HEK293T (cell line): ENCODE data around the gene MGA.
A peak's percentile ranks its signal among the peaks of the same experiment; 100 is the strongest.

Experiments used
- CTCF ChIA-PET: fragments of 350-600 bp; formaldehyde crosslinking; extraction: SDS; loops from one replicate; lab custom pipeline; 2021; ENCODE audit warnings: antibody characterized with exemption, inconsistent platforms; lab: Yijun Ruan, JAX
- POLR2A ChIA-PET: fragments of 350-600 bp; formaldehyde crosslinking; extraction: SDS; loops from one replicate; lab custom pipeline; 2020; ENCODE audit warnings: antibody characterized with exemption, inconsistent platforms; lab: Yijun Ruan, JAX
- DNase-seq: peaks from one replicate; pipeline ENCODE4 v3.0.0; 2012; ENCODE audit warnings: mixed read lengths; ENCODE audit errors: extremely low spot score
- ARNT ChIP-seq: fragments of 450-650 bp; IDR thresholded peaks from 2 replicates; pipeline ENCODE4 v1.6.1; 2017; ENCODE audit warnings: mild to moderate bottlenecking
- BHLHE40 ChIP-seq: fragments of 450-650 bp; IDR thresholded peaks from 2 replicates; pipeline ENCODE4 v1.6.1; 2016; ENCODE audit warnings: mild to moderate bottlenecking, moderate library complexity, borderline replicate concordance
- CTBP1 ChIP-seq: fragments of 450-650 bp; IDR thresholded peaks from 2 replicates; pipeline ENCODE4 v1.6.1; 2016; ENCODE audit warnings: borderline replicate concordance
- ELF4 ChIP-seq: fragments of 450-650 bp; IDR thresholded peaks from 2 replicates; pipeline ENCODE4 v1.6.1; 2017; ENCODE audit warnings: antibody characterized with exemption
- FOXA1 ChIP-seq: fragments of 450-650 bp; IDR thresholded peaks from 2 replicates; pipeline ENCODE4 v1.6.1; 2016; ENCODE audit warnings: mild to moderate bottlenecking
- FOXK2 ChIP-seq: fragments of 450-650 bp; IDR thresholded peaks from 2 replicates; pipeline ENCODE4 v1.6.1; 2016; ENCODE audit warnings: mild to moderate bottlenecking
- FOXM1 ChIP-seq: fragments of 450-650 bp; IDR thresholded peaks from 2 replicates; pipeline ENCODE4 v1.6.1; 2017; ENCODE audit warnings: mild to moderate bottlenecking, borderline replicate concordance
- HDGF ChIP-seq: fragments of 450-650 bp; IDR thresholded peaks from 2 replicates; pipeline ENCODE4 v1.6.1; 2017; ENCODE audit warnings: antibody characterized with exemption, borderline replicate concordance
- L3MBTL2 ChIP-seq: fragments of 450-650 bp; conservative IDR thresholded peaks from 2 replicates; pipeline ENCODE4 v1.6.1; 2016; ENCODE audit warnings: mild to moderate bottlenecking
- LEF1 ChIP-seq: fragments of 450-650 bp; IDR thresholded peaks from 2 replicates; pipeline ENCODE4 v1.6.1; 2017; ENCODE audit warnings: mild to moderate bottlenecking, borderline replicate concordance
- NFRKB ChIP-seq: fragments of 450-650 bp; IDR thresholded peaks from 2 replicates; pipeline ENCODE4 v1.6.1; 2016; ENCODE audit warnings: mild to moderate bottlenecking, moderate library complexity
- SP1 ChIP-seq: fragments of 450-650 bp; IDR thresholded peaks from 2 replicates; pipeline ENCODE4 v1.6.1; 2017
- SUZ12 ChIP-seq: fragments of 450-650 bp; IDR thresholded peaks from 2 replicates; pipeline ENCODE4 v1.6.1; 2016; ENCODE audit warnings: mild to moderate bottlenecking
- TARDBP ChIP-seq: fragments of 450-650 bp; IDR thresholded peaks from 2 replicates; pipeline ENCODE4 v1.6.1; 2016
- ZNF384 ChIP-seq: fragments of 450-650 bp; IDR thresholded peaks from 2 replicates; pipeline ENCODE4 v1.6.1; 2016
- TF ChIP-seq, protein P1 (sequence below): fragments of 450-650 bp; IDR thresholded peaks from 2 replicates; pipeline ENCODE4 v1.6.1; 2016

Gene MGA

DNA sequence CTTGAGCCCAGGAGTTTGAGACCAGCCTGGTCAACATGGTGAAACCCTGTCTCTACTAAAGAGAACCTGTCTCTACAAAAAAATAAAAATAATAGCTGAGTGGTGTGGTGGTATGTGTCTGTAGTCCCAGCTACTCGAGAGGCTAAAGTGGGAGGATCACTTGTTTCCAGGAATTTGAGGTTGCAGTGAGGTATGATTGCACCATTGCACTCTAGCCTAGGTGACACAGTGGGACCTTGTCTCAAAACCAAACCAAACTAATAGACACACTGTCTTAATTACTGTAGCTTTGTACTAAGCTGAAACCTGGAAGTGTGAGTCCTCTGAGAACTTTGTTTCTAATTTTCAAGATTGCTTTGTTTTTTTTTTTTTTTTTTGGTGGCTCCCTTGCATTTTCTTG is 30.4 kb downstream of the MGA start:
- DNase-seq: no peak
- no peak for TF ChIP-seq L3MBTL2
- TF ChIP-seq FOXK2: no peak
- no peak for TF ChIP-seq FOXA1
- no peak for TF ChIP-seq ELF4
- TF ChIP-seq HDGF: no peak
- TF ChIP-seq ZNF384: no peak
- POLR2A ChIA-PET: no interaction called here
- CTCF ChIA-PET: no interaction called here

DNA sequence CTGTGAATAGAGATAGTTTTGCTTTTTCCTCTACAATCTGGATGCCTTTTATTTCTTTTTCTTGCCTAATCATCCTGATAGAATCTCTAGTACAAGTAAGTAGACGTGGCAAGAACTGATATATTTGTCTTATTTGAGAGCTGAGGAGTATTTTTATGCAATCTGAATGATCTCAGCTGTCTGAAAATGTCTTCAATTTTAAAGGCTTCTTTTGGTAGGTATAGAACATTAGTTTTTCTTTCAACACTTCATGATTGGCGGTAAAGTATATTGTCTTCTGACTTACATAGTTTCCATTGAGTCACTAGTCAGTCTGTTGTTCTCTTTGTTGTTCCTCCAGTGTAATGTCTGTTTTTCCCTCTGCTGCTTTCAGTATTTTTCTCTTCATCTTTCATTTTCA is 31.3 kb downstream of the MGA start:
- no peak for TF ChIP-seq ELF4
- TF ChIP-seq, protein P1, sequence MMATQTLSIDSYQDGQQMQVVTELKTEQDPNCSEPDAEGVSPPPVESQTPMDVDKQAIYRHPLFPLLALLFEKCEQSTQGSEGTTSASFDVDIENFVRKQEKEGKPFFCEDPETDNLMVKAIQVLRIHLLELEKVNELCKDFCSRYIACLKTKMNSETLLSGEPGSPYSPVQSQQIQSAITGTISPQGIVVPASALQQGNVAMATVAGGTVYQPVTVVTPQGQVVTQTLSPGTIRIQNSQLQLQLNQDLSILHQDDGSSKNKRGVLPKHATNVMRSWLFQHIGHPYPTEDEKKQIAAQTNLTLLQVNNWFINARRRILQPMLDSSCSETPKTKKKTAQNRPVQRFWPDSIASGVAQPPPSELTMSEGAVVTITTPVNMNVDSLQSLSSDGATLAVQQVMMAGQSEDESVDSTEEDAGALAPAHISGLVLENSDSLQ: no peak
- no peak for TF ChIP-seq HDGF
- TF ChIP-seq SUZ12: no peak
- TF ChIP-seq FOXM1: no peak
- no peak for TF ChIP-seq TARDBP
- no peak for TF ChIP-seq FOXA1
- TF ChIP-seq NFRKB: no peak
- no peak for TF ChIP-seq BHLHE40
- TF ChIP-seq ARNT: no peak
- no peak for TF ChIP-seq FOXK2
- TF ChIP-seq ZNF384: no peak
- no peak for TF ChIP-seq CTBP1
- TF ChIP-seq L3MBTL2: no peak
- no peak for TF ChIP-seq LEF1
- ChIA-PET POLR2A (no interaction called here), CTCF (no interaction called here)
- no peak for DNase-seq

DNA sequence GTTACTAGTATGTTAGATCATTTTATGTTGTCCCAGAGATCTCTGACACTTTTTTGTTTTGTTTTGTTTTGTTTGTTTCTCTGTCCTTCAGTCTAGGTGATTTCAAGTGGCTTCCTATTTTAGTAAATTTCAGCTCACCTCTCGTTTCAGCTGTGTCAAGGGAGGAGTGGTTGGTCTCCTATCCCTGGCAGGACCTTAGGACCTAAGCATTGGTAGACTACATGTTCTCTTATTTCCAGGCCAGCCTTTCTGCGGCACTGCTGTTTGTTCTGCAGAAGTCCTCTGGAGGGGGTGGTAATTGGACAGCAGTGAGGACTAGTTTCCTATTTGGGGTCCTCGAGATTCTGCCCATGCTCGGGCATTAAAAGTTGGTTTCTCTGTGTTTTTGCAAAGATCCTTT is 31.8 kb downstream of the MGA start:
- TF ChIP-seq L3MBTL2: no peak
- no peak for TF ChIP-seq CTBP1
- no peak for TF ChIP-seq ELF4
- TF ChIP-seq ARNT: no peak
- no peak for TF ChIP-seq TARDBP
- TF ChIP-seq FOXK2: no peak
- TF ChIP-seq SUZ12: no peak
- no peak for TF ChIP-seq LEF1
- TF ChIP-seq NFRKB: no peak
- no peak for TF ChIP-seq FOXM1
- TF ChIP-seq BHLHE40: no peak
- TF ChIP-seq, protein P1: no peak
- no peak for DNase-seq
- ChIA-PET POLR2A (no interaction called here), CTCF (interaction anchor here (1.2 kb wide), 1 partner anchor 226 kb away, joined by 3 read pairs; no protein-coding TSS in a partner anchor)

DNA sequence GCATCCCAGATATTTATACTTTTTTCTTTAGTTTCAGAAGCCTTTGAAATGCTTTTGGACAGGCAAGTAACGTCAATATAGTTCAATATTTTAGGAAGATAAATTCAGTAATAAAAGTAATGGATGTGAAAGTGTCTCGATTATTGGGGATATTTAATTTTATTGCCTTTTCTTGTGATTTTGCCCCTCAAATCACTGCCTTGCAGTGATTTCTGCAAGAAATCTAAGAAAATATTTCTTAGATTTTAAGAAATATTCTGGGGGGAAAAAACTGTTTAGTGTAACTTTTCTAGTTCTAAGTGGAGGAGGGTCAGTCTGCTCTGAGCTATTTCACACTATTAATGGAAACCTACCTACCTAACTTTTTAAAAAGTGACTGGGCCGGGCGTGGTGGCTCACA is 33.6 kb downstream of the MGA start:
- POLR2A ChIA-PET: no interaction called here
- CTCF ChIA-PET: no interaction called here
- DNase-seq: no peak

DNA sequence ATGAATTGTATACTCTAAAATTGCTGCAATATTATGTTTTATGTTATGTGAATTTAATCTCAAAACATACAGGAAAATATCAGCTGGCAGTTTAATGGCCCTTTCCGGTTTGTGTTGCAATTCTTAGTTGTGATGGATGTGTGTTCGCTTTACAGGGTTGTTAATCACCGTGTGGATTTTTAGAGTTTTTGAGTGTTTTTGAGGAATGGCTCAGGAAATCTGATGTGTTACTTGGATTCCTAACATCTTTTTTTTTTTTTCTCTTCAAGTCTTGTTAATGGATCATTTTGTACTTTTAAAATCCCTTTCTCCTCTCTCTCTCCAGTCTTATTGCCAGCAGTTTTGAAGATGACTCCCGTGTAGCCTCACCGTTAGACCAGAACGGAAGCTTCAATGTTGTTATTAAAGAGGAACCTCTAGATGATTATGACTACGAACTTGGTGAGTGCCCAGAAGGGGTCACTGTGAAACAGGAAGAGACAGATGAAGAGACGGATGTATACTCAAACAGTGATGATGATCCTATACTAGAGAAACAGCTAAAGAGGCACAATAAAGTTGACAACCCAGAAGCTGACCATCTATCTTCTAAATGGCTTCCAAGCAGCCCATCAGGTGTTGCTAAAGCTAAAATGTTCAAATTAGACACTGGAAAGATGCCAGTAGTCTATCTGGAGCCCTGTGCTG is 35.7 kb downstream of the MGA start:
- no peak for TF ChIP-seq SUZ12
- TF ChIP-seq, protein P1: no peak
- TF ChIP-seq ZNF384: no peak
- no peak for TF ChIP-seq FOXA1
- TF ChIP-seq ARNT: no peak
- TF ChIP-seq FOXM1: no peak
- no peak for TF ChIP-seq FOXK2
- TF ChIP-seq L3MBTL2: no peak
- no peak for TF ChIP-seq NFRKB
- TF ChIP-seq SP1: no peak
- no peak for TF ChIP-seq ELF4
- ChIA-PET POLR2A (no interaction called here), CTCF (interaction anchor here (0.6 to 0.7 kb wide), 4 partner anchors 32 to 1386 kb away, joined by 3 to 5 read pairs (median 4); no protein-coding TSS in a partner anchor)
- DNase-seq: peak; percentile 10

More for the DNA sequence above, 33.6 kb downstream of the MGA start:
- TF ChIP-seq ARNT: no peak
- TF ChIP-seq LEF1: no peak
- TF ChIP-seq HDGF: no peak
- TF ChIP-seq SUZ12: no peak
- no peak for TF ChIP-seq L3MBTL2
- TF ChIP-seq FOXM1: no peak
- TF ChIP-seq, protein P1: no peak
- TF ChIP-seq FOXK2: no peak
- TF ChIP-seq ELF4: no peak
- no peak for TF ChIP-seq ZNF384
- no peak for TF ChIP-seq FOXA1
- no peak for TF ChIP-seq SP1
- TF ChIP-seq CTBP1: no peak
- TF ChIP-seq BHLHE40: no peak
- no peak for TF ChIP-seq NFRKB
- TF ChIP-seq TARDBP: no peak

DNA sequence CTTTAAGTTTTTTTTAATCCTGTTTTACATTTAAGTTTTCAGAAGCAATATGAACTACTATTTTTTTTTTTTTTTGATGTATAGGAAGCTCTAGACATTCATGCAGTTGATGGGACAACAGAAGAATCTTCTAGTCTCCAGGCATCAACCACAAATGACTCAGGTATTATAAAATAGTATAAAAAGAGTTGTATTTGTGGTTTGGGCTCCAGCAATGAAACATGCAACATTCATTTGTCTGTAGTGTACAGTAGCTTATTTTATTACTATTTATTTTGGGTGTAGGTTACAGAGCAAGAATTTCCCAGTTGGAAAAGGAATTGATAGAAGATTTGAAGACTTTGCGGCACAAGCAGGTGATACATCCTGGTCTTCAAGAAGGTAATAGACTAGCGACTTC is 38.6 kb downstream of the MGA start:
- ChIA-PET POLR2A (no interaction called here), CTCF (interaction anchor here (0.6 kb wide), 1 partner anchor 61 kb away, joined by 8 read pairs; no protein-coding TSS in a partner anchor)
- no peak for DNase-seq
- TF ChIP-seq LEF1: no peak

DNA sequence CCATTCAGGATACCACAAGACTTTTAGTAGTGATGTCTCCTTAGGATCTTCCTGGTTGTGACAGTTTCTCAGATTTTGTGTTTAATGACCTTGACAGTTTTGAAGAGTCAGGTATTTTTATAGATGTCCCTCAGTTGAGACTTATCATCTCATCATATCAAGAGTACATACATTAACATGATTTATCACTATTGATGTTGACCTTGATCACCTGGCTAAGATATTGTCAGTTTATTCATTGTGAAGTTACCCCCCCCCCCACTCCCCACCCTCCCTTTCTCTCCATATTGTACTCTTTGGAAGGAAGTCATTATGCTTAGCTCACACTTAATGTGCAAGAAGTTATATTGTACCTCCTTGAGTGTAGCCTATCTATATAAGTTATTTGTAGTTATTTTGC is 42.9 kb downstream of the MGA start:
- TF ChIP-seq HDGF (no peak), SUZ12 (no peak), ZNF384 (no peak), FOXK2 (no peak), SP1 (no peak), LEF1 (no peak), ELF4 (no peak), NFRKB (no peak)
- DNase-seq: no peak
- ChIA-PET CTCF (no interaction called here), POLR2A (no interaction called here)
